GM18502 (cell line): Measurements from ENCODE around the gene EBF3.

Experiments used
- ATAC-seq: cut with Tn5 transposase; IDR thresholded peaks from one replicate; pipeline ENCODE4 v1.9.1; 2021; ENCODE audit warnings: mild to moderate bottlenecking; ENCODE audit not compliant: unreplicated experiment, poor library complexity

The EBF3 gene

GRCh38 chr10:129861776-129862531, 102.1 kb downstream of the EBF3 start:
- no peak for ATAC-seq

- no peak for ATAC-seq
These were observed 103.7 kb downstream of the EBF3 start for GRCh38 chr10:129860396-129860795.

DNA sequence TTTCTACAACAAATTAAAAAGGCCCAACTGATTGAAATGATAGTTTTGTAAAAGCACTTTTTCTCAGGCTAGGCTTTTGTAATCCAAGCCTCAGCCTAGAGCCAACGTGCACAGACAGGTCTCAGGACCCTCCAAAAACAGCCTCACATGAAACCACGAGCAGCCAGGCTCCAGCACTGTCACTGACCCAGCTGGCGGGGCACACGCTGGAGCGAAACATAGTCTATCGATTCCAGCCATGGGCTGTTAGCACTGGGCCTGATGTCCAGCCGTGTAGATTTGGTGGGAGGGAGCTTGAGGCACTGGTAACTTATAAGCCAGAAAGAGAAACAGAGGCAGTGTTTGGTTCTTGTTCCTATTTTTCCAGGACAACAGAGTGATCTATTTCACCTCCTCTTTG, 104.5 kb downstream of the EBF3 start:
- no peak for ATAC-seq

GRCh38 chr10:129857242-129857960, 106.7 kb downstream of the EBF3 start:
- ATAC-seq, result no peak

- no peak for ATAC-seq
These were observed 108.1 kb downstream of the EBF3 start for GRCh38 chr10:129855836-129856563.

- no peak for ATAC-seq
These were observed 109.0 kb downstream of the EBF3 start for GRCh38 chr10:129854796-129855705.

- no peak for ATAC-seq
These were observed 109.9 kb downstream of the EBF3 start for GRCh38 chr10:129854158-129854557.

DNA sequence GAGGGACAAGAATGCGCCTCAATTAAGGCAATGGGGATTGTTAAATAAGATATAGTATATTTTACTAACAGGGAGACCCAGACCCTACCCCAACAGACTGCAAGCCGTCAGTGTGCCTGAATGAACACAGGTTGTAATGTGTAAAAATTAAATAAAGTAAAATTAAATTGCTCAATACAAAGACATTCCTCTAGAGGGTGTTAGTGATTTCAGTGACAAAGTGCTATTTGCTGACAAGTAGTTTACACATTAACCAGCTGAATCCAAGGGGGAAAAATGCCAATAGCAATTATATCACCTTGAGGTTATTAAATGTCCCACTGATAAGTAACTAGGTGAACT, 110.5 kb downstream of the EBF3 start:
- ATAC-seq, result no peak

- no peak for ATAC-seq
These were observed 111.1 kb downstream of the EBF3 start for GRCh38 chr10:129852829-129853561.

DNA sequence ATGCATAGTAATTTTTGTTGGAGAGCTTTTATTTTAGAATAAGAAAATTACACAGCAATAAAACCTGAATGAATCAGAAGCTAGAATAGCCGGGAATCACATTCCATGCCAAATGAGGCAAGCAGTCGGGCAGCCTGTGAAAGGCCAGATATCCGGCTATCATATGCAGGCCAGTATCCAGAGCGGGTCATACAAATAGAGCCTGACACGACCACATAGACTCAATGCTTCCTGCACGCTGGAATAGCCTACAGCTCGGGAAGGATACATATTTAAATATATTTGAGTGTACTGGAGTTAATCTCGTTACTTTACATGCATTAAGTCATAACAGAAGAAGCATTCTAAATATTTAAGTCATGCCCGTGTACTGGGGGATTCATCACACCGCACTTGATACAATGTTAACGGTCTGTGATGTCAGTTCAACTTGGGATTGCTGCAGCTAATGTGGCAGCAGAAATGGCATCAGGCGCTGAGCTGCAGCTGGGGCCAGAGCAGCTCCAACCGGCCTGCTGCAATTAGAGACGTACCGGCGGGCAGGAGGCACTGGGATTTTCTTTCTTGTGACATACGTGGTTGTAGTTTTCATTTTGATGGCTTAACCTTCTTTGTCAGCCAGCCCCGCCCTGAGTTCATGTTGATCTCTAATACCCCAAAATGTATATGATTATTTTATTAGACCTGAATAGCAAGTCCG, 112.0 kb downstream of the EBF3 start:
- no peak for ATAC-seq

DNA sequence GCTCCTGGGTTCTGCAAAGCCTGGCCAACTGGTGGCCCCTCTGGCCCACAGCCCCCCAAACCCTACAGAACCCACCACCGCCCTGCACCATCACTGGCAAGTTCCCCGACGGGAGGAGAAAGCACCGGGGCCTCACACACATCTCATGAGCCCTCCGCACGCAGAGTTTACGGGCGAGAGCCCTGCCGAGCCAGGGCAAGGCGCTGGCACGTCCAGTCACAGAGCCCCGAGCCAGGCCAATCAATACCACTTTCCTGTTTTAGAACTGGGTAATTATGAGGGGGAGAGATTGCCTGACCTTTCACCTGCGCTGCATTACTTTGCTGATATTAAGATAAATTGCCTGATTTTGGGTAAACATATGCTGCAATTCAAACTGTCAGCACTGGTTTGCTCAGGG, 113.3 kb downstream of the EBF3 start:
- no peak for ATAC-seq

DNA sequence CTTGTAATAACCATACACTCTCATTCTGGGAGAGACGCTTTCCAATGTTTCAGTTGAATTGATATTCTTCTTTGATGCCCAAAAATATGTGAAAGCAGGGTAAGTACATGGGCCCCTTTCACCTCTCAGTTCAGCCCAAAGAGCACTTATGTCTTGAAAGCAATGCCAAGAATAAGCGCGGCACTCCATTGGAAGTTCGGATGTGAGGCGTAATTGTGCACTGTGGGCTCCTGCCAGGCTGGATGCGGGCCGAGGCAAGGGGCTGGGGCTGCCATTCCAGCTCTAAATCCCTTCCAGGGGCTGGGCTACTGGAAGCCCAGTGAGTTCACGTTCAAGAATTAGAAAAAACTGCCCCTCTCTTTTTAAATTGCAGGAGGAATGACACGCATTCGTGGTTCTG, 113.8 kb downstream of the EBF3 start:
- no peak for ATAC-seq

- ATAC-seq, result no peak
These were observed 114.2 kb downstream of the EBF3 start for GRCh38 chr10:129849853-129850252.

- ATAC-seq, result no peak
These were observed 114.7 kb downstream of the EBF3 start for GRCh38 chr10:129849452-129849750.

DNA sequence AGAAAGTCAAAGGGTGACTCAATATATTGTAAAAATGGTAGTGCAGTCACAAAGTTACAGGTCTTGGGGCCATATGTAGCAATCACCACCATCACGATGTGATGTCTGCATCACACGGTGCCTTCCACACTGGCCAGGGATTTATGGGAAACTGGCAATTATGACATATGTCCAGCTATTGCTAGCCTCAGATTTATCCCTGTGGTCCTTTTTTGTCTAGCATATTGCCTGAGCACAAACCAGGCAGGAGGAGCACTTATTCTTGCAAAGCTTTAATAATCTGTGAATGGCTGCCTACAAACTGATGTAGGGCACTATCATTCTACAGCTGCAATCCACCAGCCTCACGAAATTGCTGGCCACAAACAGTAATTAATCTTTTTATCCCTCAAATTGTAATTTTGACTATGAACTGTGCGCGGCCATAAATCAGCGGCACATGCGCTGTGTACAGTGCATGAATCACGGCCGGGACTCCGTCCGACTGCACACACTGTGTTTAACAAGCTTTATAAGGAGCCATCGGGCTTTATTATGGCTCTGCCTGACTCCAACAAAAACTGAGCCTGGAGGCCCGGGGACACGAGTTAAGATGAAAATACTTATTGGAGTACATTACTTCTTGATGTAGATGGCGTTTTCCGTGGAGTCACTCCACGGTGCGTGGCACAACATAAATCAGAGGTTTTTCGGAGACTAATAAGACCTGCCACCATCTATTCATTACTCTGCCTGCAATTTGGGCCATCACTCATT, 115.2 kb downstream of the EBF3 start:
- ATAC-seq, result no peak

- ATAC-seq, result no peak
These were observed 116.2 kb downstream of the EBF3 start for GRCh38 chr10:129847741-129848483.

- ATAC-seq, result no peak
These were observed 117.1 kb downstream of the EBF3 start for GRCh38 chr10:129846991-129847391.
